HG03060 (cell line): ENCODE results near the gene FTMT.
"Not testable (repeated sequence)": the region's sequence is repeated elsewhere in the genome, so short reads cannot be mapped to it uniquely, and the experiment has no call there.

ENCODE experiments used
- ATAC-seq: cut with Tn5 transposase; IDR thresholded peaks from one replicate; pipeline ENCODE4 v1.9.1; 2021; ENCODE audit warnings: low read depth, moderate number of reproducible peaks; ENCODE audit not compliant: unreplicated experiment

The FTMT gene

DNA sequence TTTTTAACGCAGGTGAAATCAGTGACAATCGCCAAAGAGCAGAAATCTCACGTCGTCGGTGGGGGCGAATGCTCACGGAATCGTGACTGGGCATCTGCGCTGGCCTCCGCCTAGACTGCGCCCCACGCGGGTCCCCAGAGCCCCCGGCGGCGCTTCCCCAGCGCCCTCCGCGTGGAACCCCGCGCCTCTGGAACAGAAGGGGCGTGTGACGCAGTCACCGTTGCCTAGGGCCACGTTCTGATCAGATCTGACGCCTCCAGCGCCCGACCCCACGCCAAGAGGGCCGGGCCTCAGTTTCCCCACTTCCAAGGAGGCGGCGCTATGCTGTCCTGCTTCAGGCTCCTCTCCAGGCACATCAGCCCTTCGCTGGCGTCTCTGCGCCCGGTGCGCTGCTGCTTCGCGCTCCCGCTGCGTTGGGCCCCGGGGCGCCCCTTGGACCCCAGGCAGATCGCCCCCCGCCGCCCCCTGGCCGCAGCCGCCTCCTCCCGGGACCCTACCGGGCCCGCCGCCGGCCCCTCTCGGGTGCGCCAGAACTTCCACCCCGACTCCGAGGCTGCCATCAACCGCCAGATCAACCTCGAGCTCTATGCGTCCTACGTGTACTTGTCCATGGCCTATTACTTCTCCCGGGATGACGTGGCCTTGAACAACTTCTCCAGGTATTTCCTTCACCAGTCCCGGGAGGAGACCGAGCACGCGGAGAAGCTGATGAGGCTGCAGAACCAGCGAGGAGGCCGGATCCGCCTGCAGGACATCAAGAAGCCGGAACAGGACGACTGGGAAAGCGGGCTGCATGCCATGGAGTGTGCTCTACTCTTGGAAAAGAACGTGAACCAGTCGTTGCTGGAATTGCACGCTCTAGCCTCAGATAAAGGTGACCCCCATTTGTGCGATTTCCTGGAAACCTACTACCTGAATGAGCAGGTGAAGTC, at the start of gene FTMT:
TSS of gene FTMT (plus strand) at position 240 of the 932 bp plus-strand sequence. CDS start at position 322, 82 bp downstream.
- no peak for ATAC-seq

DNA sequence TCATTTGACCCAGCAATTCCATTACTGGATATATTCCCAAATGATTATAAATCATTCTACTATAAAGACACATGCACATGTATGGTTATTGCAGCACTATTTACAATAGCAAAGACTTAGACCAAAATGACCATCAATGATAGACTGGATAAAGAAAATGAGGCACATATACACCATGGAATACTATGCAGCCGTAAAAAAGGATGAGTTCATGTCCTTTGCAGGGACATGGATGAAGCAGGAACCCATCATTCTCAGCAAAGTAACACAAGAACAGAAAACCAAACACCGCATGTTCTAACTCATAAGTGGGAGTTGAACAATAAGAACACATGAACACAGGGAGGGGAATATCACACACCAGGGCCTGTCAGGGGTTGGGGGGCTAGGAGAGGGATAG, 46.4 kb upstream of the FTMT start:
- ATAC-seq = not testable (repeated sequence)

DNA sequence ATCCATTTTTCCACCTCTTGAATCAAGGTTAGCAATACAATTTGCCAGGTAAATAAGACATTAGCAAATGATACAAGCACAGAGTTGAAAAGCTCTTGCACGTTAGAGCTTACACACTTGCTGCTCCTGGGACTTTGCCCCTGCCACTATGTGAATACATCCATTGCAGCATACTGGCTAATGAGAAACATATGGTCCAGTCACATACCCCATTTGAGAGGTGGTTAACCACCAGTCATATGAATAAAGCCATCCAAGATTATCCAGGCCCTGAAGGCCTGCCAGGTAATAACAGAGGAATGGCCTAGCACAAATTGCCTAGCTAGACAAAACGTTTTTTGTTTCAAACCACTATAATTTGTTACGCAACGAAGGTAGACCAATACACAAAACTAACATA, 45.8 kb upstream of the FTMT start:
- ATAC-seq = no peak

DNA sequence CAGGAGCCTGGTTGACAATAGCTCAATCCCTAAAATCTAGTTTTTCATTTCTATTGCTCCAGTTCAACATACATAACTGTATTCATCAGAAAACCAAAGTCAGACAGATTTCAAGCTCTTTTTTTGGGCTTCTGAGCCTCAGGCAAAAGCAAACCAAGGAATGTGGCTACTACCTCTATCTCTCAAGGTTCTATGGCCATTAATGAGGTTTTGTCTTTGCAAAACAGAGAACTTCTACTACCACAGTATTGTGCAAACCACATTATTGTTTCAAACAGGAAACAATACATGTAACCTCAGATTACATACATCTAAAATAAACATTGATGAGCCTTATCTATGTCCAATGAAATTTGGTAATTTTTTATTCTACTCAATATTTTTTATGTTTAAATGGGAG, 35.5 kb upstream of the FTMT start:
- no peak for ATAC-seq

DNA sequence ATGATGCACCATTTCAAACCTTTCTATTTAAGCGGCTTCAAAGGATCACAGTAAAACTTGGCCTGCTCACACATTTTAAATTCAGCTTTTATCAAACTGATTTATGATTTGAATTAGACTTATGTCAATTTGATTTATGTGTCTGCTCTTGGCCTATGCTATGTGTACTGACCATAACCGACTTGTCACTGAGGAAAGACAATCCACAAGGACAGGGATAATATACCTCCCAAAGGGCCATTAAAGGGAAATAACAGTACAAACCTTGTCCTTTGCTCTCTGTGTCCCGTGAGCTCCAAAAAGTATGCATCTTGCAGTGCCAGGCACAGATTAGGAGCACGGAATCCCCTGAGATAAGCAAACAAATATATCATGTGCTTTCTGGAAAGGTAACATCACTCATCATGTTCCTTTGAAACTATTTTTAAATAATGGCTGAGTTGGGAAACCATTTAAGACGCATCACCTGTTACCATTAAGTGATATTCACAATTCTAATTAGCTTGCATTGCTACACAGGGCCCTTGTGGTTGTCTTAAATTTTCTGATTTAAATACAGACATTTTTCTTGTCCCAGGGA, 31.9 kb upstream of the FTMT start:
- no peak for ATAC-seq

DNA sequence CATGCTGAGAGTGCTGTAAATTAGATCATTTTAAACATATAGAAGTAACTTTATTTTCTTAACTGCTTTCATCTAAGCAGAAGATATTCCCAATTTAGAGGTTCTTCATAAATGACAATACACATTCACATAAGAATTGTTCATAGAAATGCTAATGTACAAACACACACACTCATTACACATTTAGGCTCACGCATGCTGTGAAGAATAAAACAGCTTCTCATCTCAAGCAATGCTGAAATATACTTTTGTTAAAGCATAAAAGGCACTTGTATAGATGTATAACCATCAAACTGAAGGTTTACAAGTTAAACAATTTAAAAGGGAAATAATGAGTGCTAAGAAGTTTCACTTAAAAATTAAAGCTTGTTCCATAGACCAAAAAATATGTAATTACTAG, 18.1 kb upstream of the FTMT start:
- ATAC-seq = no peak

DNA sequence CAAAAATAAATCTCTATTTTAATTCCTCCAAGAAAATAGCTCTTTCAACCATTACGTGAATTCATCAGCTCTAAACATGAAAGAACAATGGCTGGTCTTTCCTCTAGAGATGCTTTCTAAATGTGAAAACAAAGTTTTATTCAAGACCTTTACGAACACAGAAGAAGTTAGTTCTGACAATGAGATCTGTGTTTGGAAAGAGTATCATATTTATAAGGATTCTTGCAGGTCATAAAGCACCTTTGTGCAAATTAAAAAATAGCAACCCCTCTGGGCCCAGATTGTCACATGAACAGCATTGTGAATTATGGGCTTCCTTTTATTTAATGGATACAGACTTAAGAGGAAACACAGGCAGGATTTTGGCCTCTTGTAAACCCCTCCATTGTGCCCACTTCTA, 17.7 kb upstream of the FTMT start:
- ATAC-seq = no peak

DNA sequence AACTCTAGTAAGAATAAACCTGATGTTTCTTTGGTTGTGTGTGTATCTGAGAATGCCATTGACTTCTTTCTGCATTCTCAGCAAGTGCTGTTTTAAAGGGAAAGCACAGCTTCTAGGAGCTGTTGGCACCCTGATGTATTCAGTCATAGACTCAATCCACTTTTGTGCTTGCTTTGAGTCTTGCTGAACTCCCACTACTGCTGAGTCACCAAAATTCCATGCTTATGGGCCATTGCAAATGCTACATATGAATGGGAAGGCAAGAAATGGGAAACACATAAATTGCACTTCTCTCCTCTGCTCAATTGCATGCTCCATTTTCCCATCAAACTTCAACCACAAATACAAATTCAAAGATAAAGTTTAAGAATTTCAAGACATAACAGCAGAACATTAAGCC, 9.8 kb upstream of the FTMT start:
- no peak for ATAC-seq

DNA sequence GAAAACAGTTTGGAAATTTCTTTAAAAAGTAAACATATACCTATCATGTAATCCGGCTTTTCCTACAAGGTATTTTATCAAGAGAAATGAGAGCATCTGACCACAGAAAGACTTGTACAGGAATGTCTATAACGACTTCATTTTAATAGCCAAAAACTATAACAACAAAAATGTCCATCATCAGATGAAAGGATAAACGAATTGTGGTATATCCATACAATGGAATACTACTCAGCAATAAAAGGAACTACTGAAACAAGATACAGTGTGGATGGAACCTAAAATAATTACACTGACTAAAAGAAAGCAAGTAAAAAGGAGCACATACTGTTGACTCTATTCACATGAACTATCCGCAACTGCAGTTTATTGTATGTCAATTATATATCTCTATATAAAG, 1.4 kb upstream of the FTMT start:
- no peak for ATAC-seq

DNA sequence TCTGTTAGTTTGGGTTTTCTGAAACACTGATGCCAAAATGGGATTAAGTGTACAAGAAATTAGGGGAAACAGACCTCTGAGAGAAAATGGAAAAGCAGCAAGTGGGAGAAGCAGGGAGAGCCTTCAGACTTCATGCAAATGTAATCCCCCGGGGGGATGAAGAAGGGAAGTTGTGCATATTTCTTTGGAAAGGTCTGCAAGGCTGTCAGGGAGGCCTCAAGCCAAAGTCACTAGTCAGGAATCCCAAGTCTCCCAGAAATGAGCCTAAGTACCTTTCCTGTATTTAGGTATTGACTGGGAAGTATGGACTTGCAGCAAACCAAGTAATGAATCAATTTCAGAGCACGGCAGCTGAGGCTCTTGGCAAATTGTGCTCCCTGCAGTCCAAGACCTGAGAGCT, 2.2 kb downstream of the FTMT start:
- no peak for ATAC-seq

DNA sequence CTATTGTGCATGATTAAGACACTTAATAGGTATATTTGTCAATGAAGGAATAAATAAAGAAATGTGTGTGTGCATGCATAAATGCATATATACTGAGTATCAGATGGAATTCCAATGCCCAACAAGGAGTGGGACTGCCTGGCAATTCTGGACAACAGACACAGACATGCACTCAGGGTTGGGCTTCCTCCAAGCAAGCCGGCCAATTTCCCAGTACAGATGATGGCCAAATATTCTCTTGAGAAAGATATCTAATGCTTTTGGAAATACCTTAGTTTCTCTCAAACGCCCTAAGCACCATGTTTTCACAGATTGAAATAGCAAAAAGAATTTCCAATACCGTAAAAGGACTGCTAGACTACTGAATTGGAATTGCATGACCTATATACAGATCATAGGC, 11.1 kb downstream of the FTMT start:
- no peak for ATAC-seq

DNA sequence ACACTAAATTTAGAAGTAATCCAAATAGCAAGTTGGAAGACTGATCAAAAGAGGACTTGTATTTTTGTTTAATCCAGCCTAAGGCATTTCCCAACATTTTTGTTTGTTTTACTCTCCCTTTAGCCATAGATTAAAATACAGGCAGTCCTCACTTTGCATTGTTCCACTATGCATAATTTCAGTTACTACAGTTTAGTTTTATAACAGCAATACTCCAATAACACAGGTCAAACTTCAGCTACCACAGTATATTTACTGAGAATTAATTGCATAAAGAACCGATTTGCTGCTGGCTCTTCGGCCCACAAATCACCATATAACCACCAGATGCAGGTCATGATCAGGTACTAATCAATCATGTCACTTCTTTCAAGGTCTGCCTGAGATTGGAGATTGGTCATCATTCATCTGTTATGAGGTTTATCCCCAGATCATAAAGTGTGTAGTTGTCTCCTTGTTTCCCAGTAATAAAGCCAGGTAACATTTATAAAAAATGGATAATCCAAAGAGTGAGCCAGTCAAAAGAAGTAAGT, 12.1 kb downstream of the FTMT start:
- ATAC-seq = no peak

DNA sequence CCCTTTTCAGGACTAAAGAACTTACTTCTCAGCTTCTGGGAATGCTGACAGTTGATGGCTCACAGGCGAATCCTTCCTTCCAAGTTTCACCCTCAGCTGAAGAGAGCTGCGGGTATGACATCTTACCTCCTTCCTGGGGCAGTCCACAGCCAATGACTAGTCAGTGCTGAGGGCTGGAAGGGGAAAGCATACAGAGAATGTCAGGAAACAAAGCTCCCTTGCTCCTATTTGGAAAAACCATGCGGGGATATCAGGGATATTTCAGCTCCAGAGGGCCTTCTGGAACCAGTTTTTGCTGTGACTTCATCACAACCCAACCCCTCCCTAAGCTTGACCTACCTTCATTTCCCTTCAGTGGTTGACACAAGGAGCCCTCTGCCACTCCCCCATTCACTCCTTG, 15.7 kb downstream of the FTMT start:
- no peak for ATAC-seq

DNA sequence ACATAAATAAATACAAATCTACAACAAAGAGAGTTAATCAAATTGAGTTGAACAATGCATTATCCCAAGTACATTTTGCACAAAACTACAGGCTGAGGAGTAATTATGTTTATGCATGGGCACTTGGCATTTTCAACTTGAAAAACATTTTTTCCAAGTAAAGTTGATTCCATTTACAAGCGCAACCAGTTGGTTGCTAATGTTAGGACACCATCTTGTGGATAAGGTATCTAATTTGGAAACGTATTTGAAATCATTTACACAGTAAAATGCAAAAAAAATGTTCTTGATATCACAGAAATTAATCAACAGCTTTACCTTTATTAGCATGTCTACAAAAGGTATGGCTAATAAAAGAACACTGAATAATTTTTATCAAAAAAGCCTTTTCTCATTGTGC, 18.8 kb downstream of the FTMT start:
- ATAC-seq = no peak

DNA sequence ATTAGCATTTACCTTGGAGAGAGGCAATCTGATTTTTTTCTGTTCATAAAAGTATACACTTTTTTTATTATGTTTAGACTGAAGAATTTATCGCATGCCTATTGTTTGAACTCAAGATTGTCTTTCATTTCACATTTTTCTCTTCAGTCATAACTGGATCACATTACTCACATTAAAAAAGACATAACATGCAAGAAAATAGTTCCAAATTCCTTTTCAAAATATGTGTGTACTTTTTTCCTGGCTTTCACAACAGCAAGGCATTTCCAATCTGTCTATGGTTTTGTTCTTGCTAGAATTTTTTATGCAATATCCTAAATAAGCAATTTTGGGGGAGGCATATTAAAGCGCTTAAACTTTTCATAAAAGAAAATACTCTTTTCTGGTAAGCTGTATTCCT, 21.2 kb downstream of the FTMT start:
- ATAC-seq = no peak

DNA sequence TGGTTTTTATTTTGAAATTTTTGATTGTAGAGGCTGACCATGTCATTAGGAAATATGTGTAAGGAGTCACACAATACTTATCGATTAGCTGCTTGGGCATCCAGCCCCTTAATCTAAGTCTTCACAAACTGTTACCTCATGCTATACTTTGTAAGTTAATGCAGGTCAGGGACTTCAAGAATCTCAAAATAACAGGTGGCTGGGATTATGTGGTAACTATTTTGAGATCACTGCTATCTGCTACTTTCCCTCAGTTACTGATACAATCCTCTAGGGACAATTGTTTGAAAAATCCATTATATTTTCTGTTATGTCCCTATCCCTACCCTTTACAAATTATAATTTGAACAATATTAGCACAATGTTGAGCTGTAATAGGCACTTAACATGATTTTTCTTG, 21.7 kb downstream of the FTMT start:
- no peak for ATAC-seq

DNA sequence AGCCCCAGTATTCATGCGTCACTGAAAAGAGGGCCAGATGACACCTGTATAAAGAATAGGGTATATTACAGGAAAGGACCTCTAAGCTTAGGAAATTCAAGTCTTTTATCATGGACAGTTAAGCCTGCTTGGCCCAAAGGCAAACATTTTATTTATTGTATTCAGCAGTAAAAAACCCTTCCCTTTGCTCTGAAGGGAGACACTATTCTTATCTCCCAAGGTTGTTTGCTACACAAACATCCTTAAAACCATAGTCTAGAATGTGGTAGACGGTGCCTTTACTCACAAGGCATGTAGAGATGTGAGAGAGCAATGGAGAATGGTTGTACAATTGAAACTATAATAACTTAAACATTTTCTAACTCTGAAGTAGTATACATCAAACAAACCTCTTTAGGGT, 33.9 kb downstream of the FTMT start:
- no peak for ATAC-seq

DNA sequence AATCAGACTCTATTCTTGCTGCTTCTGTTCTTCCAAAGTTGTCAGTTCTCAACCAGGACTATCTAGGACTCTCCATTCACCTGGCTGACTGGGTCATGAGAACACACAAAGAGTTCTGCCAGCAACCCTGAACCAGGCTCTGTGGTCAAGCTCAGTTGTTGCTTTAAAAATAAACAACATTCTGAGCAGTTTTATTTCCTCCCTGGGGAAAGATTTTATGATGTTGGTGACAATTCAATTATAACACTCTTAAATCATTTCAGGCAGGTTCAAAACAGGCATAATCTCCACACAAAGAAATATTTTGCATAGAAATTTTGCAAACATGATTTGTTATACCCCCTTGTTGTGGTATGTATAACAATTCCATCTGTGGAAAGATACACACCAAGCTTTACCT, 36.0 kb downstream of the FTMT start:
- no peak for ATAC-seq

DNA sequence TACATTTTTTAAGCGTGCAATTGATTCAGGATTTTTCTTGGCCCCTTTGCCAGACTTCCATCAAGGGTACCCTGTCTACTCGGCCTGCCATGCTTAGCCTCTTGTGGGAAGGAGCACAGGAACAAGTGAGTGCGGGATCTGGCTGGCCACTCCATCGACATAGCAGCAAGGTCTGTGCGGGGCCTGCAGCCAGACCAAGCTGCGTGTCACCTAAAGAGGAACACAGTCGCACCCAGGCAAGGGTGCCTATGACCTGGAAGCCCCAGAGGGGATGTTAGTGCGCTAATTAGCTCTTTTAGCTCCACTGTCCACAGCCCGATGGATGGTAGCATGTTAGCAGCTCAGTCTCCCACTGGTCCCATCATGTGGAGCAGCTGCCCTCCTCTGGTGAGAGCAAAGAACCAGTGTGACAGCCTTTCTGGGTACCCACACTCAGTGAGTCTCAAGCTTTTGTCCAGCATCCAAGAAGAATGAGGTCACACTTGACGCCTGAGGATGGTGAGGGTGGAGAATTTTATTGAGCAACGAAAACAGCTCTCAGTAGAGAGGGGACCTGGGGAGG, 38.7 kb downstream of the FTMT start:
- no peak for ATAC-seq

DNA sequence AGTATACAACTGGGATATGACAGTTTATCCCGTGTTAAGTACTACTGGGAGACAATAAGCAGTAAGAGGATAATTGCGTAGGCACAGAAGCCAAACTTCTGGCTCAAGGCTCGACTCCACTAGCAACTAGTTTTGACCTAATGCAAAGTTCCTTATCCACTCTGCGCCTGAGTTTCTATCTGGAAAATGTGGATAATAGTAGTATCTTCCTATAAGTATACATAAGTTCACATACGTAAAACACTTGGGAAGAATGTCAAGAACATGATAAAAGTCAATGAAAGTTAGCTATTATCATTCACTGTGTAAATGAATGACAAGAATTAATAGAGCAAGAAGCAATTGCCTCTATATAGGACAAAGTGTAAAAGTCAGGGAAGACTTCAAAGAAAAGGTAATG, 45.7 kb downstream of the FTMT start:
- no peak for ATAC-seq

DNA sequence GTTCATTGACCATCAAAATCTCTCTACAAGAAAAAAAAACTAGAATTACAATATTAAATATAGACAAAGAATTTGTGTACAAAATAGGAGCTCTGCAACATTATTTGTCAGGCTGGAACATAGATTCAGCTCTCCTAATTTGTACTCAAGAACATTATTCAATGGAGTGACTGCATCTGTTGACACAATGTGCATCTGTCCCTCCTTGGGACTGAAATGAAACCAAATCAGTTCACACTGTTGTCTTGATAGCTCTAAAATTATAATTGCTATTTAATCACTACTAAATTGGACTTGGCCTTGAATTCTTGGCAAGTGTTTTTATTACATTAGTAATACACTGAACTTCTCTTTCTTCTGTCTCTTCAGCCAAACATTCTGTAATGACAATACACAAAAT, 47.7 kb downstream of the FTMT start:
- no peak for ATAC-seq
